PFSK-1 (cell line): ENCODE results near the gene RNF151.

ENCODE experiments used
- POLR2AphosphoS5 ChIP-seq: IDR thresholded peaks from 2 replicates; pipeline ENCODE4 v1.6.1; 2012; ENCODE audit warnings: low read depth, mild to moderate bottlenecking, control low read depth, low read length, moderate library complexity
- SIN3A ChIP-seq: IDR thresholded peaks from 2 replicates; pipeline ENCODE4 v1.6.1; 2012; ENCODE audit warnings: mild to moderate bottlenecking, low read length, moderate library complexity, borderline replicate concordance; ENCODE audit not compliant: insufficient read depth
- TF ChIP-seq, protein P1 (sequence below), 2 experiments: IDR thresholded peaks; 2 replicates each; pipeline versions ENCODE4 v1.6.1 to v1.8.0; 2011 to 2012; ENCODE audit warnings: low read depth in 2 of 2, low read length in 2 of 2, control low read depth in 1 of 2, inconsistent platforms in 1 of 2, mild to moderate bottlenecking in 1 of 2, moderate library complexity in 1 of 2; ENCODE audit not compliant: insufficient read depth in 1 of 2

DNA sequence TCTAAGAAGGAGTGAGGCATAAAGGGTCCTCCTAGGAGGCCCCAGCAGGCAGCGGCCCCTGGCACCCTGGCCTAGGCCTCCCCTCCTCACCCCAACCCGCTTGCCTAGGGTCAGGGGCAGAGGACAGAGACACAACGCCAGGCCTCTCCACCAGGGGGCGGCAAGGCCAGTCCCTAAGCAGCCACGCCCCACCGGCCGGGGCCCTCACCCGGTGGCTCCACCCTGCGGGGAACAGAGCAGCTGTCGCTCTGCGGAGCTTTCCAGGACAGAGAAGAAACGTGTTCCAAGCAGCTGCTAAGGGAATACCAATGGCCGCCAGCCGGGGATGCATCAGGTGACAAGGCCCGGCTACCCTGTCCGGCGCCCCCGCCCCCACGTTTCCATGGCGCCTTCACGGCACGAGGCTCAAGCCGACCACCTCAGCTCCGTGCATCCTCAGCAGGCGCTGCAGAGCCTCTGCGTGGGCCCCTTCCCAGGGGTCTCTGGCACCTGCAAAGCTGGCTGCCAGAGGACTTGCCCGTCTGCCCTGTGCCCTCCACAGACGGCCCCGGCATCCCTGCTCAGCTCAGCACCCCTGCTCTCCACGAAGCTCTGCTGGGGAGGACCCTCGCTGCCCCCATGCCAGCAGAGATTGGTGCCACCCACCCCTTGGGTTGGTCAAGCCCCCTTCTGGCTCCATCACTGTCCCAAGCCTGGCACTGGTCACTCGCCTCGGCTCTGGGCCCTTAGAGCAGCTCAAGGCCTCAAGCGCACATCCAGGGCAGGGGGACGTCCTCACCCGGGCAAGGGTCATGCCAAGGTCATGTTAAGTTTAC lies 37.4 kb downstream of the RNF151 start:
- TF ChIP-seq POLR2AphosphoS5 (no peak), SIN3A (no peak)
- TF ChIP-seq, protein P1, sequence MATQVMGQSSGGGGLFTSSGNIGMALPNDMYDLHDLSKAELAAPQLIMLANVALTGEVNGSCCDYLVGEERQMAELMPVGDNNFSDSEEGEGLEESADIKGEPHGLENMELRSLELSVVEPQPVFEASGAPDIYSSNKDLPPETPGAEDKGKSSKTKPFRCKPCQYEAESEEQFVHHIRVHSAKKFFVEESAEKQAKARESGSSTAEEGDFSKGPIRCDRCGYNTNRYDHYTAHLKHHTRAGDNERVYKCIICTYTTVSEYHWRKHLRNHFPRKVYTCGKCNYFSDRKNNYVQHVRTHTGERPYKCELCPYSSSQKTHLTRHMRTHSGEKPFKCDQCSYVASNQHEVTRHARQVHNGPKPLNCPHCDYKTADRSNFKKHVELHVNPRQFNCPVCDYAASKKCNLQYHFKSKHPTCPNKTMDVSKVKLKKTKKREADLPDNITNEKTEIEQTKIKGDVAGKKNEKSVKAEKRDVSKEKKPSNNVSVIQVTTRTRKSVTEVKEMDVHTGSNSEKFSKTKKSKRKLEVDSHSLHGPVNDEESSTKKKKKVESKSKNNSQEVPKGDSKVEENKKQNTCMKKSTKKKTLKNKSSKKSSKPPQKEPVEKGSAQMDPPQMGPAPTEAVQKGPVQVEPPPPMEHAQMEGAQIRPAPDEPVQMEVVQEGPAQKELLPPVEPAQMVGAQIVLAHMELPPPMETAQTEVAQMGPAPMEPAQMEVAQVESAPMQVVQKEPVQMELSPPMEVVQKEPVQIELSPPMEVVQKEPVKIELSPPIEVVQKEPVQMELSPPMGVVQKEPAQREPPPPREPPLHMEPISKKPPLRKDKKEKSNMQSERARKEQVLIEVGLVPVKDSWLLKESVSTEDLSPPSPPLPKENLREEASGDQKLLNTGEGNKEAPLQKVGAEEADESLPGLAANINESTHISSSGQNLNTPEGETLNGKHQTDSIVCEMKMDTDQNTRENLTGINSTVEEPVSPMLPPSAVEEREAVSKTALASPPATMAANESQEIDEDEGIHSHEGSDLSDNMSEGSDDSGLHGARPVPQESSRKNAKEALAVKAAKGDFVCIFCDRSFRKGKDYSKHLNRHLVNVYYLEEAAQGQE (IDR thresholded peaks at IDR 0.05; ENCODE audit: insufficient read depth in 1 of 2, low read depth in 2 of 2, low read length in 2 of 2) = no peak
